GM12878 (cell line): ENCODE data around the gene PELI2.

ENCODE experiments used
- HCFC1 ChIP-seq: fragments of 150-350 bp; IDR thresholded peaks from 2 replicates; pipeline ENCODE4 v1.6.1; 2014; ENCODE audit warnings: low read length
- NBN ChIP-seq: fragments of 450-650 bp; IDR thresholded peaks from 2 replicates; pipeline ENCODE4 v1.6.1; 2016
- RELA ChIP-seq: fragments of 450-650 bp; IDR thresholded peaks from 2 replicates; pipeline ENCODE4 v1.8.0; 2014; ENCODE audit warnings: borderline replicate concordance; ENCODE audit not compliant: partially characterized antibody

- TF ChIP-seq RELA (no peak), HCFC1 (no peak), NBN (no peak)
These were observed 51.8 kb downstream of the PELI2 start for GRCh38 chr14:56170028-56170427.
